Memory B cell (primary cell): ENCODE data around the gene PKP1.

ENCODE experiments used
- ATAC-seq: fragments of 150-1000 bp; cut with Tn5 transposase; 2 replicates; pipeline ENCODE4 v1.10.0; 2021; ENCODE audit warnings: low read depth, mild to moderate bottlenecking, moderate library complexity
- DNase-seq, 2 donors: peaks; one replicate each; pipeline ENCODE4 v3.0.0; 2022; ENCODE audit warnings: low spot score in 2 of 2
- H3K27ac Mint-ChIP-seq: one replicate; pipeline ENCODE4 v1.8.0; 2022; ENCODE audit warnings: mild to moderate bottlenecking, moderate library complexity, mixed read lengths
- H3K27me3 Mint-ChIP-seq: one replicate; pipeline ENCODE4 v1.8.0; 2022; ENCODE audit warnings: mixed read lengths
- H3K36me3 Mint-ChIP-seq: one replicate; pipeline ENCODE4 v1.8.0; 2022; ENCODE audit warnings: mild to moderate bottlenecking, mixed read lengths
- H3K4me1 Mint-ChIP-seq: one replicate; pipeline ENCODE4 v1.8.0; 2022; ENCODE audit warnings: mixed read lengths
- H3K4me3 Mint-ChIP-seq: one replicate; pipeline ENCODE4 v1.8.0; 2022; ENCODE audit warnings: mild to moderate bottlenecking, moderate library complexity, mixed read lengths
- H3K9me3 Mint-ChIP-seq: one replicate; pipeline ENCODE4 v1.8.0; 2022; ENCODE audit warnings: mixed read lengths

Gene PKP1

GRCh38 chr1:201281573-201281972, 1.7 kb upstream of the PKP1 start:
- ATAC-seq, result no peak
- Mint-ChIP-seq H3K4me3 (no peak overlapping the region), H3K4me1 (peaks cover 2% of the 10 kb centered on the region), H3K36me3 (no peaks in the 10 kb centered on the region), H3K9me3 (no peaks in the 10 kb centered on the region), H3K27me3 (peaks cover 19% of the 10 kb centered on the region), H3K27ac (no peak overlapping the region)
- DNase-seq, result no peak

DNA sequence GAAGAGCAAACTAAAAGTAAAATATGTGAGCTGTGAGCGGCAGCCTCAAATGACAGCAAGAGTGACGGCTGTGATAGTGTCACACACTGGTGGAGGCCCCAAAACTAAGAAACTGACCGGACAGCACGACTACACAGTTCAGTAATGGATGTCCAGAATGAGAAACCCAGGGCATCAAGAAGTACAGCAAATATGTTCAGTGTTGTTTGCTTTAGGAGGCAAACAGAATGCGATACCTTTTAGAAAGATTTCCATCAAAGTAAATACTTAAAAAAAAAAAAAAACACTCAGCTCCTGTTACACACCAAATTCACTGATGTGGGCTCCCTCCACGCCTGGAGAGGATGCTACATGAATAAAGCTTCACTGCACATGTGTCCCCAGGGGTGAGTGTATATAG, 1.1 kb upstream of the PKP1 start:
- no peaks in the 10 kb centered on the region for H3K36me3 Mint-ChIP-seq
- H3K9me3 Mint-ChIP-seq, result no peaks in the 10 kb centered on the region
- H3K4me3 Mint-ChIP-seq, result no peak overlapping the region
- H3K27ac Mint-ChIP-seq, result no peak overlapping the region
- peaks cover 19% of the 10 kb centered on the region for H3K27me3 Mint-ChIP-seq
- ATAC-seq (no peak), DNase-seq (no peak)
- H3K4me1 Mint-ChIP-seq, result peaks cover 2% of the 10 kb centered on the region

DNA sequence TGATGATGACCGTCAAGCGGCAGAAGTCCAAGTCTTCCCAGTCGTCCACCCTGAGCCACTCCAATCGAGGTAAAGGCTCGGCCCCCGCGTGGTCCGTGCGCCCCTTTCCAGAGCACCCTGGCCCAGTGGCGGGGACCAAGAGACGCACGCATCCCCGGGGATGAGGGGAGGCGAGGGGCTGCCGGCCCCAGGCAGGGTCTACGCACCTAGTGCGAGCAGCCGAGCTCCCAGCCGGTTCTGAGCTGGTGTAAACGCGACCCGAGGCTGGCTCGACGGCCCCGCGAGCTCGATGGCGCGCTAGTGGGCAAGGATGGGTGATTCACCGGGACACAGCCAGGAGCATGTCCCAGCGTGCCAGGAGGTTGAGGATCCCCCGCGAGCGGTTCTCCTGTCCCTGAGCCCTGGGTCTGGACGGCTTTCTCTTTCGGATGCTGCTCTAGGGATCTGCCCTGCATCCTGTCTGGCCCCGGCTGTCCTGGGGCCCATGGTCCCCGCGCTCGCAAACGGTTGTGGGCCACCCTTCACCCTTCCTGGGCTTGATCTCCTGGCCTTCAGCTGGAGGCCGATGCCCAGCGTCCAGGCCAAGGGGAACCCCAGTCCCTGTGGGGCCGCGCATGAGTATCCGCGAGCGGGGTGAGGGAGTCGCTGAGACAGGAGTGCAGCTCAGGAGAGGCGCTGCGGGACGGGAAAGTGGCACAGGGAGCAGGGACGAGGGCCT, 689 bp downstream of the PKP1 start:
- Mint-ChIP-seq H3K4me1 (peaks cover 2% of the 10 kb centered on the region), H3K9me3 (no peaks in the 10 kb centered on the region), H3K4me3 (no peak overlapping the region), H3K27me3 (peaks cover 23% of the 10 kb centered on the region), H3K27ac (no peak overlapping the region), H3K36me3 (no peaks in the 10 kb centered on the region)
- DNase-seq (no peak), ATAC-seq (no peak)

GRCh38 chr1:201284636-201285035, 1.3 kb downstream of the PKP1 start:
- Mint-ChIP-seq H3K4me3 (no peak overlapping the region), H3K27me3 (peaks cover 26% of the 10 kb centered on the region), H3K9me3 (no peaks in the 10 kb centered on the region), H3K27ac (no peak overlapping the region), H3K4me1 (peaks cover 2% of the 10 kb centered on the region), H3K36me3 (no peaks in the 10 kb centered on the region)
- ATAC-seq (no peak), DNase-seq (no peak)

GRCh38 chr1:201285846-201286245, 2.5 kb downstream of the PKP1 start:
- Mint-ChIP-seq H3K9me3 (no peaks in the 10 kb centered on the region), H3K27ac (no peak overlapping the region), H3K4me3 (no peak overlapping the region), H3K27me3 (peaks cover 29% of the 10 kb centered on the region), H3K36me3 (no peaks in the 10 kb centered on the region), H3K4me1 (peaks cover 2% of the 10 kb centered on the region)
- DNase-seq (no peak), ATAC-seq (no peak)

DNA sequence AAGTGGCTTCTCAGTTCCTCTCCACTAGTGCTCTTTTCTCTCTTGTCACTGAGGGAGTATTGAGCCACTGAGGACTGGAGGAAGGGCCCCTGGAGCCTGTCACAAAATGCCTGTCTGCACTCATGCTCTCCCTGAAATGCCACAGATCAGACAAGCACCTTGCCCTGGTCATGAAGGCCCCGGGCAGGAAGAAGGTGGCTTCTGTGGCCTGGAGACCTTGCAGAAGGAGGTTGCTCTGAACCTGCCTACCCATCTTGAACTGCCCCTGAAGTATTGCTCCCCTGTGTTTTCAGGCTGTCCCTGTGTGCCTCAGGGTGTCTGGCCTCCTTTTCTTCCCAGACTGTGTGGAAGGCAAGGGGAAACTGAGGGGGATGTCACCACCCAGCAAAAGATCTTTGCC, 3.1 kb downstream of the PKP1 start:
- Mint-ChIP-seq H3K9me3 (no peaks in the 10 kb centered on the region), H3K27ac (no peak overlapping the region), H3K4me1 (peaks cover 2% of the 10 kb centered on the region), H3K36me3 (no peaks in the 10 kb centered on the region), H3K27me3 (peaks cover 29% of the 10 kb centered on the region), H3K4me3 (no peak overlapping the region)
- ATAC-seq, result no peak
- no peak for DNase-seq

GRCh38 chr1:201288007-201288406, 4.7 kb downstream of the PKP1 start:
- Mint-ChIP-seq H3K27me3 (peaks cover 26% of the 10 kb centered on the region), H3K9me3 (no peaks in the 10 kb centered on the region), H3K4me1 (peaks cover 1% of the 10 kb centered on the region), H3K36me3 (no peaks in the 10 kb centered on the region), H3K4me3 (no peak overlapping the region), H3K27ac (no peak overlapping the region)
- no peak for ATAC-seq
- DNase-seq, result no peak

DNA sequence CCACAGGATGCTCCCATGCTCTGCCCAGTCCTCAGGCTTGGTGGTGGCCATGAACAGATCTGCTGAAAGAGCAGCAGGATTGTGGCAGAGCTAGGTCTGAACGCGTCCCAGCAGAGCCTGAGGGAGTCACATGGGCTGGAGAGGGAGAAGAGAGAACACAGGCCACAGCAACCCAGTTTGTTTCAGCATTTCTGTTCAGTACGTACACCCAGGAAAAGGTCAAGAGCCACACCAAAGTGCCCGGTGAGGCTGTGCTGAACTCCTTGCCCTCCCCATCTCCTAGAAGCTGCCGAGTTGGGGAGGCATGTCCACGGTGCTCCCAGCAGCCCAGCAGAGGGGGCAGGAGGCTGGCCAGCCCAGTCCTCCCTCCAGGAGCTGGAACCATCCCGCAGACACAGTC, 5.5 kb downstream of the PKP1 start:
- H3K36me3 Mint-ChIP-seq, result no peaks in the 10 kb centered on the region
- peaks cover 26% of the 10 kb centered on the region for H3K27me3 Mint-ChIP-seq
- ATAC-seq (no peak), DNase-seq (no peak)
- H3K4me3 Mint-ChIP-seq, result no peak overlapping the region
- H3K4me1 Mint-ChIP-seq, result no peaks in the 10 kb centered on the region
- H3K27ac Mint-ChIP-seq, result no peak overlapping the region
- H3K9me3 Mint-ChIP-seq, result no peaks in the 10 kb centered on the region

- H3K4me1 Mint-ChIP-seq, result no peaks in the 10 kb centered on the region
These were observed 7.2 kb downstream of the PKP1 start for GRCh38 chr1:201290551-201290950.

GRCh38 chr1:201291916-201292315, 8.6 kb downstream of the PKP1 start:
- no peaks in the 10 kb centered on the region for H3K9me3 Mint-ChIP-seq

More at GRCh38 chr1:201290551-201290950, 7.2 kb downstream of the PKP1 start:
- Mint-ChIP-seq H3K4me3 (no peak overlapping the region), H3K36me3 (no peaks in the 10 kb centered on the region), H3K27me3 (peaks cover 26% of the 10 kb centered on the region), H3K27ac (no peak overlapping the region), H3K9me3 (no peaks in the 10 kb centered on the region)
- ATAC-seq (no peak), DNase-seq (no peak)

GRCh38 chr1:201294876-201295275, 11.6 kb downstream of the PKP1 start:
- DNase-seq, result no peak
- ATAC-seq, result no peak
- H3K27me3 Mint-ChIP-seq, result peaks cover 18% of the 10 kb centered on the region
- H3K36me3 Mint-ChIP-seq, result no peaks in the 10 kb centered on the region
- H3K4me1 Mint-ChIP-seq, result no peaks in the 10 kb centered on the region
- no peaks in the 10 kb centered on the region for H3K9me3 Mint-ChIP-seq
- H3K27ac Mint-ChIP-seq, result no peak overlapping the region
- no peak overlapping the region for H3K4me3 Mint-ChIP-seq

More at GRCh38 chr1:201291916-201292315, 8.6 kb downstream of the PKP1 start:
- H3K27ac Mint-ChIP-seq, result no peak overlapping the region
- no peak for DNase-seq
- no peak for ATAC-seq
- H3K4me1 Mint-ChIP-seq, result no peaks in the 10 kb centered on the region
- H3K36me3 Mint-ChIP-seq, result no peaks in the 10 kb centered on the region
- no peak overlapping the region for H3K4me3 Mint-ChIP-seq
- H3K27me3 Mint-ChIP-seq, result peaks cover 27% of the 10 kb centered on the region

DNA sequence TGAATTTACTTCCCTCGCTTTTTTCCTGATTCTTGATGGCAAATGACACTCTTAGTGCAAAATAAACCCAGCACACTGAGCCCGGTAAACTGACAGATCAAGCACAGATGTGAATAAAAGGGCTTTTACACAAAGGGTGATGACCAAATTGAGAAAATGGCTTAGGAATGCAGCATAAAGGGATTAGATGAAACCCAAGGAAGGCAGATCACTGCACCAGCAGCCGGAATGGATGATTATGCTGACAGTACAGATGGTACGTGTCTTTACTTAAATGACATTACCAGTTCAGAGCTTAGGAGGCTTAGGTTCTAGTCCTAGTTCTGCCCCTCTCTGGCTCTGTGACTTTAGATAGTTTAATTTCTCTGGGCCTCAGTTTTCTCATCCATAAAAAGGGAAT, 12.0 kb downstream of the PKP1 start:
- no peak for ATAC-seq
- H3K4me3 Mint-ChIP-seq, result no peak overlapping the region
- no peak for DNase-seq
- H3K9me3 Mint-ChIP-seq, result no peaks in the 10 kb centered on the region
- H3K27ac Mint-ChIP-seq, result no peak overlapping the region
- no peaks in the 10 kb centered on the region for H3K36me3 Mint-ChIP-seq
- no peaks in the 10 kb centered on the region for H3K4me1 Mint-ChIP-seq
- peaks cover 18% of the 10 kb centered on the region for H3K27me3 Mint-ChIP-seq

DNA sequence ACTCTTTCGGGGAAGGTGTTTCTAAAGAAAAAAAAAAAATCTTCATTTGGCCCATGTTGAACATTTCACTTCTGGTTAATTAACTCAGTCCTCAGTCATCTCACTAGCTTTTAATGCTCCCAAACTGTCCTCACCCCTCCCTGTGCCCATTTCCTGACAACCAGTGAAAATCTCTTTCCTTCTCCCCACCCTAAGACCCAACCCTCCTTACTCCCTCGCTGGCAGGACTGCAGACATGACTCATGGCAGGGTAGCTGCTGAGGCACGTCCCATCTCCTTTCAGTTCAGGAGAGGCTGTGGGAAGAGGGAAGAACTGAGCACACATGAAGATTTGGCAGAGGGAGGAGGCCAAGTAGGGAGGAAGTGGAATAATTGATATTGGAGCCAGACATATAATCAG, 12.6 kb downstream of the PKP1 start:
- no peak overlapping the region for H3K4me3 Mint-ChIP-seq
- H3K9me3 Mint-ChIP-seq, result no peaks in the 10 kb centered on the region

DNA sequence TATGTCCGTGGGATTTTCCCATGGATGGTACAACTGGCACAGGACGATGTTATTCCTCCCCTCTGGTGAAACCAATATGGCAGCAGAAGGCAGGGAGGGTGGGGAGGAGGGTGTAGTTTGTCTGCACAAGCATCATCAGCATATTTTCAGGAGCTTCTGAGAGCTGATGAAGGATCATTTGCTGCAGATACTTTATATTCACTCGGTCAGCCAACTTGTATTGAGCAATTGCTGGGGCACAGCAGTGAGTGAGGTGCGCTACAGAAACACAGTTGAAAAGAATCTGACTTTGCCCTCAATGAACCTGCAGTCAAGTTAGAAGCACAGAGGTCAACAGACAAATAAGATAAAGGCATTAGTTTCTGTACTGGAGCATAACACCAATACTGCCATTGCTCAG, 13.0 kb downstream of the PKP1 start:
- Mint-ChIP-seq H3K27ac (no peak overlapping the region), H3K4me3 (no peak overlapping the region), H3K27me3 (peaks cover 20% of the 10 kb centered on the region), H3K36me3 (no peaks in the 10 kb centered on the region), H3K4me1 (no peaks in the 10 kb centered on the region), H3K9me3 (no peaks in the 10 kb centered on the region)
- ATAC-seq, result no peak
- no peak for DNase-seq

More for the DNA sequence above, 12.6 kb downstream of the PKP1 start:
- DNase-seq (no peak), ATAC-seq (no peak)
- H3K36me3 Mint-ChIP-seq, result no peaks in the 10 kb centered on the region
- H3K4me1 Mint-ChIP-seq, result no peaks in the 10 kb centered on the region
- peaks cover 15% of the 10 kb centered on the region for H3K27me3 Mint-ChIP-seq
- H3K27ac Mint-ChIP-seq, result no peak overlapping the region
